A549 (cell line): ENCODE data around the gene STXBP6. TPM values are rescaled to one million over a fixed set of nuclear protein-coding genes. Genes with fewer than 3 reads are reported as not detected.
"Not testable (repeated sequence)": the region's sequence is repeated elsewhere in the genome, so short reads cannot be mapped to it uniquely, and the experiment has no call there.

ENCODE experiments used
- ATAC-seq, 2 experiments: fragments of 200-7000 bp in 1 of 2; fragments of >200 bp in 1 of 2; cut with Nextera tagmentation in 1 of 2; cut with Tn5 transposase in 1 of 2; 3 replicates each; pipeline versions ENCODE4 v1.8.0 to v1.9.1; 2018 to 2020; ENCODE audit warnings: mild to moderate bottlenecking in 1 of 2, moderate library complexity in 1 of 2
- CTCF ChIA-PET: fragments of 300-600 bp; sonication (Branson Sonifier 250); formaldehyde crosslinking; extraction: SDS; loops from one replicate; lab custom pipeline; 2021; ENCODE audit warnings: antibody characterized with exemption, inconsistent platforms; lab: Yijun Ruan, JAX
- POLR2A ChIA-PET: fragments of 350-600 bp; formaldehyde crosslinking; extraction: SDS; loops from one replicate; lab custom pipeline; 2021; ENCODE audit warnings: antibody characterized with exemption, inconsistent platforms; lab: Yijun Ruan, JAX
- DNase-seq, 2 experiments: peaks; one replicate each; pipeline versions ENCODE4 v3.0.0 to v3.0.0-alpha.2; 2011 to 2016; ENCODE audit warnings: low read depth in 1 of 2, low spot score in 1 of 2
- FAIRE-seq: peaks from 2 replicates; lab custom pipeline; 2011; peaks lifted over from hg19 to GRCh38; lab: Jason Lieb, UNC
- H3K27ac ChIP-seq, 2 experiments: fragments of >200 bp; sonication (Bioruptor Twin); formaldehyde crosslinking; 3 replicates each; pipeline ENCODE4 v1.5.1; 2016 to 2017
- H3K4me1 ChIP-seq: fragments of >200 bp; sonication (Bioruptor Twin); formaldehyde crosslinking; 3 replicates; pipeline ENCODE4 v1.6.1; 2016
- H3K4me2 ChIP-seq: fragments of >200 bp; sonication (Bioruptor Twin); formaldehyde crosslinking; 3 replicates; pipeline ENCODE4 v1.6.1; 2016
- H3K4me3 ChIP-seq: fragments of >200 bp; sonication (Bioruptor Twin); formaldehyde crosslinking; 3 replicates; pipeline ENCODE4 v1.5.1; 2016
- H3K9me3 ChIP-seq: fragments of >200 bp; sonication (Bioruptor Twin); formaldehyde crosslinking; 3 replicates; pipeline ENCODE4 v1.6.1; 2016
- BCL3 ChIP-seq: fragments of >200 bp; sonication (Bioruptor Twin); formaldehyde crosslinking; IDR thresholded peaks from 3 replicates; pipeline ENCODE4 v1.6.1; 2016
- CBX2 ChIP-seq: fragments of 200-600 bp; sonication (generic); IDR thresholded peaks from 2 replicates; pipeline ENCODE4 v1.6.1; 2016; ENCODE audit warnings: low read depth, mild to moderate bottlenecking, borderline replicate concordance
- CBX8 ChIP-seq: fragments of 200-600 bp; sonication (generic); IDR thresholded peaks from 2 replicates; pipeline ENCODE4 v1.6.1; 2016
- CEBPB ChIP-seq, 2 experiments: fragments of >200 bp in 1 of 2; sonication (Bioruptor Twin) in 1 of 2; formaldehyde crosslinking in 1 of 2; IDR thresholded peaks; 2 replicates each; pipeline ENCODE4 v1.6.1; 2012 to 2016
- CHD2 ChIP-seq: fragments of 150-350 bp; IDR thresholded peaks from 2 replicates; pipeline ENCODE4 v1.6.1; 2014; ENCODE audit warnings: low read length; ENCODE audit not compliant: partially characterized antibody
- CHD4 ChIP-seq: fragments of 200-600 bp; sonication (generic); IDR thresholded peaks from 2 replicates; pipeline ENCODE4 v1.6.1; 2016; ENCODE audit warnings: antibody characterized with exemption, mild to moderate bottlenecking, borderline replicate concordance
- EHF ChIP-seq: fragments of 250-450 bp; sonication (Bioruptor Pico); IDR thresholded peaks from 2 replicates; pipeline ENCODE4 v1.5.0; 2020; ENCODE audit warnings: mild to moderate bottlenecking
- EHMT2 ChIP-seq: fragments of 200-600 bp; sonication (generic); IDR thresholded peaks from 2 replicates; pipeline ENCODE4 v1.6.1; 2016; ENCODE audit warnings: antibody characterized with exemption, low read depth, mild to moderate bottlenecking, moderate library complexity
- FOSL2 ChIP-seq, 2 experiments: fragments of 450-650 bp in 1 of 2; fragments of >200 bp in 1 of 2; sonication (Bioruptor Twin) in 1 of 2; formaldehyde crosslinking; IDR thresholded peaks; 2 replicates each; pipeline versions ENCODE4 v1.5.0 to v1.6.1; 2016 to 2020; ENCODE audit warnings: mild to moderate bottlenecking in 1 of 2, moderate library complexity in 1 of 2
- HES2 ChIP-seq: fragments of >200 bp; sonication (Bioruptor Twin); formaldehyde crosslinking; IDR thresholded peaks from 2 replicates; pipeline ENCODE4 v1.6.1; 2016
- HEYL ChIP-seq: fragments of 250-450 bp; sonication (Bioruptor Pico); IDR thresholded peaks from 2 replicates; pipeline ENCODE4 v1.8.0; 2021; ENCODE audit warnings: mild to moderate bottlenecking, moderate library complexity
- JUNB ChIP-seq: fragments of >200 bp; sonication (Bioruptor Twin); formaldehyde crosslinking; IDR thresholded peaks from 2 replicates; pipeline ENCODE4 v1.6.1; 2016
- NPAS2 ChIP-seq: fragments of 250-450 bp; sonication (Bioruptor Pico); IDR thresholded peaks from 2 replicates; pipeline ENCODE4 v1.8.0; 2022; ENCODE audit warnings: mild to moderate bottlenecking, moderate library complexity, borderline replicate concordance
- PBX3 ChIP-seq: IDR thresholded peaks from 2 replicates; pipeline ENCODE4 v1.6.1; 2012
- POLR2AphosphoS2 ChIP-seq: conservative IDR thresholded peaks from 2 replicates; pipeline ENCODE4 v1.6.1; 2012; ENCODE audit warnings: low read length, improper control_type of control experiment, inconsistent platforms
- RAD21 ChIP-seq, 2 experiments: fragments of >200 bp in 1 of 2; sonication (Bioruptor Twin) in 1 of 2; formaldehyde crosslinking in 1 of 2; IDR thresholded peaks in 1 of 2; conservative IDR thresholded peaks in 1 of 2; 2 replicates in 1 of 2; 3 replicates in 1 of 2; pipeline ENCODE4 v1.6.1; 2012 to 2018; ENCODE audit warnings: inconsistent platforms in 1 of 2
- RARB ChIP-seq: fragments of 250-450 bp; sonication (Bioruptor Pico); IDR thresholded peaks from 2 replicates; pipeline ENCODE4 v1.8.0; 2021; ENCODE audit warnings: mild to moderate bottlenecking, moderate library complexity
- RCOR1 ChIP-seq: fragments of 150-350 bp; IDR thresholded peaks from 2 replicates; pipeline ENCODE4 v1.6.1; 2014; ENCODE audit warnings: antibody characterized with exemption, low read length, low read depth
- RFX5 ChIP-seq: fragments of 450-650 bp; IDR thresholded peaks from 2 replicates; pipeline ENCODE4 v1.7.1; 2014; ENCODE audit warnings: antibody characterized with exemption, mild to moderate bottlenecking, moderate library complexity
- SMC3 ChIP-seq: fragments of >200 bp; sonication (Bioruptor Twin); formaldehyde crosslinking; IDR thresholded peaks from 3 replicates; pipeline ENCODE4 v1.6.1; 2018; ENCODE audit warnings: inconsistent platforms
- SREBF2 ChIP-seq: fragments of 450-650 bp; IDR thresholded peaks from 2 replicates; pipeline ENCODE4 v1.6.1; 2014; ENCODE audit warnings: mild to moderate bottlenecking, moderate library complexity
- TFCP2L1 ChIP-seq: fragments of 250-450 bp; sonication (Bioruptor Pico); IDR thresholded peaks from 2 replicates; pipeline ENCODE4 v1.5.0; 2021; ENCODE audit warnings: mild to moderate bottlenecking
- ZC3H11A ChIP-seq: fragments of 450-650 bp; IDR thresholded peaks from 2 replicates; pipeline ENCODE4 v1.6.1; 2014; ENCODE audit warnings: antibody characterized with exemption, mild to moderate bottlenecking
- ZNF302 ChIP-seq: fragments of 250-450 bp; sonication (Bioruptor Pico); IDR thresholded peaks from 2 replicates; pipeline ENCODE4 v1.9.0; 2021; ENCODE audit warnings: inconsistent platforms, mild to moderate bottlenecking, moderate library complexity
- WGBS: methylation state at CpG from one replicate; pipeline ENCODE4 v1.1.6; 2017; ENCODE audit errors: missing lambda C conversion rate; 5-methylcytosine and 5-hydroxymethylcytosine counted together
- polyA plus RNA-seq, 4 experiments: library from polyadenylated mRNA; depleted of rRNA in 3 of 4; stranded (reverse); fragments of >200 nt; fragmentation: RNase III in 1 of 4; extraction: RNeasy Plus Mini Kit Qiagen cat#74134 plus additional on column Dnase treatment in 1 of 4; gene quantifications; 2 replicates in 3 of 4; 3 replicates in 1 of 4; pipeline ENCODE4 v1.2.3, GENCODE V29; 2011 to 2017

STXBP6 gene
- polyA plus RNA-seq, 2 of the 4 experiments (the other 2 are of a cell fraction), result 1.7 to 6.3 TPM

- TF ChIP-seq CHD4 (no peak), NPAS2 (CRISPR knock-in tag) (no peak), SMC3 (no peak), PBX3 (no peak), POLR2AphosphoS2 (no peak), ZC3H11A (no peak), RFX5 (no peak), CHD2 (no peak), RCOR1 (no peak), TFCP2L1 (CRISPR knock-in tag) (no peak)
Measured at GRCh38 chr14:24941719-24942118, 108.2 kb downstream of the STXBP6 start (continued).

- no peaks in the 10 kb centered on the region for H3K9me3 ChIP-seq
- ChIA-PET CTCF (interaction anchor here (0.6 kb wide), 1 partner anchor 13 kb away, joined by 3 read pairs; no protein-coding TSS in a partner anchor), POLR2A (no interaction called here)
- TF ChIP-seq ZNF302 (no peak), CBX2 (no peak), SREBF2 (no peak)
- H3K4me2 ChIP-seq, result no peak overlapping the region
- no peak overlapping the region for H3K27ac ChIP-seq
- H3K4me3 ChIP-seq, result no peak overlapping the region
- 76% methylated on average over 5 of the region's 5 CpGs for WGBS
- no peak for FAIRE-seq
- no peaks in the 10 kb centered on the region for H3K4me1 ChIP-seq
- no peak for DNase-seq
- ATAC-seq, result no peak
Measured at GRCh38 chr14:24940213-24940783, 109.6 kb downstream of the STXBP6 start.

- 21% methylated on average over 1 of the region's 1 CpG for WGBS
- Histone ChIP-seq H3K27ac (no peak overlapping the region), H3K4me1 (no peaks in the 10 kb centered on the region), H3K9me3 (no peaks in the 10 kb centered on the region), H3K4me2 (no peak overlapping the region), H3K4me3 (no peak overlapping the region)
- TF ChIP-seq BCL3, result no peak
- no peak for TF ChIP-seq EHMT2
- no peak for TF ChIP-seq CBX8
- no peak for TF ChIP-seq TFCP2L1 (CRISPR knock-in tag)
- no peak for TF ChIP-seq EHF (CRISPR knock-in tag)
- no peak for TF ChIP-seq CEBPB (IDR thresholded peaks at IDR 0.05)
- ChIA-PET POLR2A (no interaction called here), CTCF (interaction anchor here (0.7 kb wide), 1 partner anchor 14 kb away, joined by 4 read pairs; no protein-coding TSS in a partner anchor)
- FAIRE-seq, result no peak
- ATAC-seq, result no peak
- DNase-seq, result no peak
Measured at GRCh38 chr14:24938593-24938992, 111.4 kb downstream of the STXBP6 start.

- Histone ChIP-seq H3K9me3 (no peaks in the 10 kb centered on the region), H3K4me3 (no peak overlapping the region), H3K4me1 (no peaks in the 10 kb centered on the region)
- WGBS, result 41% methylated on average over 1 of the region's 1 CpG
- FAIRE-seq, result no peak
- CTCF ChIA-PET, result no interaction called here
- TF ChIP-seq HEYL (CRISPR knock-in tag) (no peak), RARB (CRISPR knock-in tag) (no peak), EHF (CRISPR knock-in tag) (no peak), RAD21 (conservative IDR thresholded peaks at IDR 0.05 in 1 of 2, IDR thresholded peaks at IDR 0.05 in 1 of 2) (no peak), HES2 (no peak), FOSL2 (IDR thresholded peaks at IDR 0.05) (no peak), FOSL2 (CRISPR knock-in tag; IDR thresholded peaks at IDR 0.05) (no peak), JUNB (no peak)
- TF ChIP-seq, all 56 proteins: peak for 0
- Histone ChIP-seq H3K27ac (no peak overlapping the region), H3K4me2 (no peak overlapping the region)
- no peak for DNase-seq
- no peak for ATAC-seq
- POLR2A ChIA-PET, result no interaction called here
Measured at GRCh38 chr14:24937300-24937699, 112.6 kb downstream of the STXBP6 start.

GRCh38 chr14:24936773-24937172 is 113.2 kb downstream of the STXBP6 start:
- H3K4me3 ChIP-seq, FAIRE-seq, H3K4me2 ChIP-seq, POLR2A ChIA-PET, H3K9me3 ChIP-seq, CTCF ChIA-PET, DNase-seq, ATAC-seq, H3K4me1 ChIP-seq, H3K27ac ChIP-seq: not testable (repeated sequence)
- 86% methylated on average over 2 of the region's 2 CpGs for WGBS
